BLaER1 treated with 17β-estradiol and CSF1 and Interleukin-3, amounts not matched to agents 10 nM and 100 nM (cell line): ENCODE measurements around the gene ZRANB1.
A peak's percentile ranks its signal among the peaks of the same experiment; 100 is the strongest.

ENCODE experiments used
- H3K27ac ChIP-seq, 11 experiments: shearing (Covaris generic); formaldehyde crosslinking; 2 replicates each; pipeline ENCODE4 v1.8.1; 2022
- H3K27me3 ChIP-seq, 11 experiments: shearing (Covaris generic); formaldehyde crosslinking; 2 replicates each; pipeline ENCODE4 v1.8.1; 2022
- H3K36me3 ChIP-seq, 11 experiments: shearing (Covaris generic); formaldehyde crosslinking; 2 replicates each; pipeline ENCODE4 v1.8.1; 2022
- H3K4me1 ChIP-seq, 10 experiments: shearing (Covaris generic); formaldehyde crosslinking; 2 replicates each; pipeline ENCODE4 v1.8.1; 2022
- H3K4me2 ChIP-seq, 11 experiments: shearing (Covaris generic); formaldehyde crosslinking; 2 replicates each; pipeline ENCODE4 v1.8.1; 2022
- H3K4me3 ChIP-seq, 10 experiments: shearing (Covaris generic); formaldehyde crosslinking; 2 replicates each; pipeline ENCODE4 v1.8.1; 2022
- H3K9ac ChIP-seq, 11 experiments: shearing (Covaris generic); formaldehyde crosslinking; 2 replicates each; pipeline ENCODE4 v1.8.1; 2022
- H3K9me3 ChIP-seq, 11 experiments: shearing (Covaris generic); formaldehyde crosslinking; replicated peaks in 1 of 11; 2 replicates each; pipeline ENCODE4 v1.8.1; 2022
- H4K20me1 ChIP-seq, 11 experiments: shearing (Covaris generic); formaldehyde crosslinking; 2 replicates each; pipeline ENCODE4 v1.8.1; 2022
- Cebpa-rat ChIP-seq, 11 experiments: shearing (Covaris generic); IDR thresholded peaks; 2 replicates each; pipeline ENCODE4 v1.8.1; 2022

Gene ZRANB1

GRCh38 chr10:124990671-124991625 lies 49.0 kb downstream of the ZRANB1 start:
- no peak for TF ChIP-seq Cebpa-rat (IDR thresholded peaks at IDR 0.05)
- H3K27ac ChIP-seq = no peak overlapping the region; a peak in 1 of 22 replicates
- H3K27me3 ChIP-seq = no peaks in the 10 kb centered on the region
- H3K4me1 ChIP-seq = peaks cover 16 to 29% (median 22%) of the 10 kb centered on the region in 10 experiments
- peak overlapping the region in 3 of 11 experiments; percentile 9 to 61 (median 17); a peak in 1 of 22 replicates for H3K4me2 ChIP-seq
- peaks cover 89 to 99% (median 94%) of the 10 kb centered on the region in 11 experiments for H3K36me3 ChIP-seq
- no peaks in the 10 kb centered on the region for H3K9me3 ChIP-seq
- no peak overlapping the region for H3K9ac ChIP-seq
- H4K20me1 ChIP-seq = peaks cover 22 to 95% (median 77%) of the 10 kb centered on the region in 11 experiments; a peak in 21 of 22 replicates
- H3K4me3 ChIP-seq = no peak overlapping the region

GRCh38 chr10:124991835-124992234 lies 49.9 kb downstream of the ZRANB1 start:
- H3K27me3 ChIP-seq = no peaks in the 10 kb centered on the region
- peaks cover 89 to 99% (median 94%) of the 10 kb centered on the region in 11 experiments for H3K36me3 ChIP-seq
- no peak overlapping the region for H3K27ac ChIP-seq
- peaks cover 21 to 96% (median 80%) of the 10 kb centered on the region in 11 experiments; a peak in 21 of 22 replicates for H4K20me1 ChIP-seq
- H3K4me1 ChIP-seq = peaks cover 16 to 29% (median 22%) of the 10 kb centered on the region in 10 experiments
- TF ChIP-seq Cebpa-rat (IDR thresholded peaks at IDR 0.05) = no peak
- H3K9me3 ChIP-seq = no peaks in the 10 kb centered on the region
- no peak overlapping the region for H3K4me2 ChIP-seq
- no peak overlapping the region for H3K4me3 ChIP-seq
- H3K9ac ChIP-seq = no peak overlapping the region

- no peaks in the 10 kb centered on the region for H3K27me3 ChIP-seq
- no peak for TF ChIP-seq Cebpa-rat (IDR thresholded peaks at IDR 0.05)
- no peak overlapping the region for H3K4me3 ChIP-seq
- H3K4me1 ChIP-seq = peaks cover 16 to 29% (median 22%) of the 10 kb centered on the region in 10 experiments
- H3K4me2 ChIP-seq = no peak overlapping the region
- H3K9me3 ChIP-seq = no peaks in the 10 kb centered on the region
- H3K27ac ChIP-seq = no peak overlapping the region
- peaks cover 26 to 96% (median 81%) of the 10 kb centered on the region in 11 experiments; a peak in 21 of 22 replicates for H4K20me1 ChIP-seq
- no peak overlapping the region for H3K9ac ChIP-seq
- peaks cover 89 to 99% (median 94%) of the 10 kb centered on the region in 11 experiments for H3K36me3 ChIP-seq
These were observed 50.8 kb downstream of the ZRANB1 start for GRCh38 chr10:124992462-124993344.

- Histone ChIP-seq H3K36me3 (peaks cover 89 to 99% (median 94%) of the 10 kb centered on the region in 11 experiments), H3K4me2 (no peak overlapping the region), H3K27ac (no peak overlapping the region), H3K27me3 (no peaks in the 10 kb centered on the region), H3K4me1 (peaks cover 16 to 29% (median 22%) of the 10 kb centered on the region in 10 experiments), H4K20me1 (peaks cover 33 to 96% (median 87%) of the 10 kb centered on the region in 11 experiments; a peak in 21 of 22 replicates), H3K4me3 (no peak overlapping the region), H3K9ac (no peak overlapping the region), H3K9me3 (no peaks in the 10 kb centered on the region)
- no peak for TF ChIP-seq Cebpa-rat (IDR thresholded peaks at IDR 0.05)
These were observed 51.4 kb downstream of the ZRANB1 start for GRCh38 chr10:124993345-124993708.

GRCh38 chr10:124993736-124994451 lies 52.0 kb downstream of the ZRANB1 start:
- Histone ChIP-seq H3K9ac (no peak overlapping the region), H3K27me3 (no peaks in the 10 kb centered on the region), H3K36me3 (peaks cover 94 to 99% (median 96%) of the 10 kb centered on the region in 11 experiments), H3K4me2 (no peak overlapping the region), H3K4me3 (no peak overlapping the region), H4K20me1 (peaks cover 38 to 99% (median 91%) of the 10 kb centered on the region in 11 experiments; a peak in 21 of 22 replicates), H3K9me3 (no peaks in the 10 kb centered on the region), H3K27ac (no peak overlapping the region), H3K4me1 (peaks cover 16 to 25% (median 22%) of the 10 kb centered on the region in 10 experiments)
- TF ChIP-seq Cebpa-rat (IDR thresholded peaks at IDR 0.05) = no peak

GRCh38 chr10:124994573-124995473 lies 52.9 kb downstream of the ZRANB1 start:
- Histone ChIP-seq H3K4me2 (no peak overlapping the region), H3K4me1 (peaks cover 11 to 17% (median 15%) of the 10 kb centered on the region in 10 experiments; a peak in 19 of 20 replicates), H4K20me1 (peaks cover 44 to 100% (median 93%) of the 10 kb centered on the region in 11 experiments; a peak in 21 of 22 replicates), H3K9me3 (no peaks in the 10 kb centered on the region), H3K9ac (no peak overlapping the region), H3K4me3 (no peak overlapping the region), H3K27me3 (no peaks in the 10 kb centered on the region), H3K27ac (no peak overlapping the region), H3K36me3 (peaks cover 95 to 100% (median 100%) of the 10 kb centered on the region in 11 experiments)
- TF ChIP-seq Cebpa-rat (IDR thresholded peaks at IDR 0.05) = no peak

- TF ChIP-seq Cebpa-rat (IDR thresholded peaks at IDR 0.05) = no peak
- Histone ChIP-seq H3K27me3 (no peaks in the 10 kb centered on the region), H4K20me1 (peaks cover 52 to 100% (median 96%) of the 10 kb centered on the region in 11 experiments; a peak in 21 of 22 replicates), H3K9ac (no peak overlapping the region), H3K27ac (no peak overlapping the region), H3K4me1 (peaks cover 3 to 14% (median 8%) of the 10 kb centered on the region in 10 experiments; a peak in 16 of 20 replicates), H3K36me3 (peaks cover 95 to 100% (median 100%) of the 10 kb centered on the region in 11 experiments), H3K9me3 (no peaks in the 10 kb centered on the region), H3K4me3 (no peak overlapping the region), H3K4me2 (no peak overlapping the region)
These were observed 53.7 kb downstream of the ZRANB1 start for GRCh38 chr10:124995605-124996004.
